Posterior cingulate gyrus (tissue), 11 donors: Measurements from ENCODE around the gene C3orf20.

Experiments
- DNase-seq, 10 donors: peaks; one replicate each; pipeline versions ENCODE4 v3.0.0 to v3.0.0-alpha.2; 2020 to 2021; ENCODE audit warnings: mixed read lengths in 3 of 10
- intact Hi-C: fragments of 100-400 bp; cut with DNase I; formaldehyde crosslinking; loops from one replicate; pipeline ENCODE4 v1.15.1; 2023

Gene C3orf20

GRCh38 chr3:14674841-14675240 is at the start of gene C3orf20:
C3orf20 (plus strand) TSS chr3:14675141; CDS start chr3:14682714, 7,573 bp downstream.
- DNase-seq: no peak
- intact Hi-C loops: no loop called here

GRCh38 chr3:14625443-14625842 is 49.5 kb upstream of the C3orf20 start:
- intact Hi-C loops: no loop called here
- DNase-seq: no peak

GRCh38 chr3:14627815-14628214 is 47.1 kb upstream of the C3orf20 start:
- peak in 1 of 10 donors; percentile 79 for DNase-seq
- intact Hi-C loops: no loop called here

- no peak for DNase-seq
- intact Hi-C loops: no loop called here
Measured at GRCh38 chr3:14628406-14628805, 46.5 kb upstream of the C3orf20 start.

- no peak for DNase-seq
- intact Hi-C loops: no loop called here
Measured at GRCh38 chr3:14630404-14631100, 44.4 kb upstream of the C3orf20 start.

GRCh38 chr3:14631101-14631497 is 43.8 kb upstream of the C3orf20 start:
- intact Hi-C loops: no loop called here
- DNase-seq: no peak

- no peak for DNase-seq
- intact Hi-C loops: no loop called here
Measured at GRCh38 chr3:14631687-14632441, 43.1 kb upstream of the C3orf20 start.

- intact Hi-C loops: no loop called here
- DNase-seq: no peak
Measured at GRCh38 chr3:14632442-14632930, 42.5 kb upstream of the C3orf20 start.

GRCh38 chr3:14633417-14633816 is 41.5 kb upstream of the C3orf20 start:
- DNase-seq: no peak
- intact Hi-C loops: no loop called here

- peak in 6 of 10 donors; percentile 26 to 91 (median 34) for DNase-seq
- intact Hi-C loops: no loop called here
Measured at GRCh38 chr3:14633819-14634424, 41.0 kb upstream of the C3orf20 start.

GRCh38 chr3:14634763-14635400 is 40.1 kb upstream of the C3orf20 start:
- DNase-seq: no peak
- intact Hi-C loops: no loop called here

- DNase-seq: no peak
- intact Hi-C loops: no loop called here
Measured at GRCh38 chr3:14636496-14637087, 38.3 kb upstream of the C3orf20 start.

GRCh38 chr3:14640157-14640562 is 34.8 kb upstream of the C3orf20 start:
- intact Hi-C loops: no loop called here
- peak in 6 of 10 donors; percentile 20 to 90 (median 45) for DNase-seq

- no peak for DNase-seq
- intact Hi-C loops: no loop called here
Measured at GRCh38 chr3:14640734-14641133, 34.2 kb upstream of the C3orf20 start.

- no peak for DNase-seq
- intact Hi-C loops: no loop called here
Measured at GRCh38 chr3:14641346-14641745, 33.6 kb upstream of the C3orf20 start.

GRCh38 chr3:14645453-14645852 is 29.5 kb upstream of the C3orf20 start:
- DNase-seq: no peak
- intact Hi-C loops: no loop called here

GRCh38 chr3:14646131-14646573 is 28.8 kb upstream of the C3orf20 start:
- intact Hi-C loops: no loop called here
- no peak for DNase-seq

GRCh38 chr3:14646589-14647413 is 28.1 kb upstream of the C3orf20 start:
- no peak for DNase-seq
- intact Hi-C loops: no loop called here
